Measurements from ENCODE around the gene ECT2. TPM values are rescaled to one million over a fixed set of nuclear protein-coding genes. Genes with fewer than 3 reads are reported as not detected.
A peak's percentile ranks its signal among the peaks of the same experiment; 100 is the strongest.

Gene ECT2
- total and polyA plus RNA-seq, 2 of the 8 experiments (the other 6 are each of a cell fraction or from before 2014, with no cell fraction given) = 19.5 to 88.7 TPM

- no peak overlapping the region for H2BK5ac ChIP-seq (ENCODE audit: low read depth, low read length)
- no peak overlapping the region for H2BK120ac ChIP-seq (replicated peaks; ENCODE audit: low read depth, low read length)
- no peak overlapping the region for H3K14ac ChIP-seq (ENCODE audit: insufficient read length)
- H3K18ac ChIP-seq (ENCODE audit: extremely low read depth, low read length) = no peak overlapping the region
- WGBS, 2 experiments (ENCODE audit: extremely low coverage in 1 of 2, insufficient coverage in 1 of 2, insufficient read length in 1 of 2, insufficient replicate concordance in 2 of 2, low coverage in 1 of 2, low lambda C conversion rate in 2 of 2, missing lambda C conversion rate in 1 of 2) = 96% methylated on average over 4 of the region's 4 CpGs; no CpG with 5 or more reads in 1 of the 2 experiments
- H3K9me3 ChIP-seq (ENCODE audit: insufficient read depth in 2 of 2, low read depth in 1 of 2, low read length in 1 of 2) = no peaks in the 10 kb centered on the region
- no peak overlapping the region for H3K4ac ChIP-seq (replicated peaks; ENCODE audit: insufficient read length, low read depth, low read length)
- no peak overlapping the region for H4K8ac ChIP-seq (ENCODE audit: extremely low read depth, insufficient read depth, low read length)
- peak overlapping the region in 1 of 4 experiments; percentile 8; a peak in 1 of 7 replicates for H3K9ac ChIP-seq (replicated peaks in 1 of 4; ENCODE audit: extremely low read depth in 1 of 4, low read depth in 3 of 4, low read length in 3 of 4)
- no peak overlapping the region for H3K23ac ChIP-seq (ENCODE audit: insufficient read length)
- no peak overlapping the region for H2AFZ ChIP-seq (ENCODE audit: low read length)
- H2BK20ac ChIP-seq (ENCODE audit: low read length) = no peak overlapping the region
- no peak overlapping the region for H3K4me3 ChIP-seq (ENCODE audit: extremely low read depth in 1 of 4, insufficient read depth in 2 of 4, low read depth in 3 of 4, low read length in 4 of 4)
- H2BK12ac ChIP-seq (ENCODE audit: low read depth, low read length) = no peak overlapping the region
- H3K4me1 ChIP-seq (replicated peaks in 1 of 4; ENCODE audit: control insufficient read depth in 3 of 4, insufficient read depth in 4 of 4, low read length in 3 of 4) = peaks cover 0 to 4% (median 1%) of the 10 kb centered on the region in 4 experiments; a peak in 2 of 7 replicates
- peaks cover 1% of the 10 kb centered on the region; the same call in 1 of the 2 replicates for H3K23me2 ChIP-seq (ENCODE audit: low read depth, low read length)
- H4K91ac ChIP-seq (replicated peaks; ENCODE audit: insufficient read length, low read length) = no peak overlapping the region
- DNase-seq (ENCODE audit: low read depth in 1 of 2, low spot score in 2 of 2) = no peak
- no peaks in the 10 kb centered on the region for H3K79me1 ChIP-seq (ENCODE audit: low read depth, low read length)
- CTCF ChIA-PET (ENCODE audit: partially characterized antibody) = no interaction called here
- H3K27ac ChIP-seq (ENCODE audit: low read depth, low read length) = no peak overlapping the region
- H4K20me1 ChIP-seq (replicated peaks in 1 of 2; ENCODE audit: control insufficient read depth in 1 of 2, insufficient read depth in 2 of 2, low read length in 2 of 2) = no peaks in the 10 kb centered on the region
- no peak overlapping the region for H4K5ac ChIP-seq (ENCODE audit: insufficient read length, low read depth, low read length)
- no peak overlapping the region for H3K4me2 ChIP-seq (ENCODE audit: insufficient read depth in 1 of 2, low read depth in 2 of 2, low read length in 2 of 2)
- no peak for FAIRE-seq
- no peaks in the 10 kb centered on the region for H3K27me3 ChIP-seq (replicated peaks in 1 of 4; ENCODE audit: control insufficient read depth in 3 of 4, extremely low read depth in 1 of 4, insufficient read depth in 3 of 4, low read length in 3 of 4)
- no peak overlapping the region for H3K56ac ChIP-seq (replicated peaks; ENCODE audit: insufficient read length, low read depth, low read length)
- no peak overlapping the region for H2AK5ac ChIP-seq (ENCODE audit: low read depth, low read length)
- no peak overlapping the region for H2BK15ac ChIP-seq (ENCODE audit: low read length)
- H3K36me3 ChIP-seq (ENCODE audit: control insufficient read depth in 2 of 4, insufficient read depth in 4 of 4, low read length in 3 of 4) = no peaks in the 10 kb centered on the region
- POLR2A ChIA-PET (ENCODE audit: partially characterized antibody) = no interaction called here
- no peaks in the 10 kb centered on the region for H3K79me2 ChIP-seq (ENCODE audit: control insufficient read depth in 1 of 2, insufficient read depth in 2 of 2, low read length in 2 of 2)
- TF ChIP-seq MAFK (IDR thresholded peaks at IDR 0.05; ENCODE audit: low read depth, low read length) (no peak), TBP (IDR thresholded peaks at IDR 0.05; ENCODE audit: low read depth, low read length) (no peak), RXRA (IDR thresholded peaks at IDR 0.05; ENCODE audit: insufficient read depth, low read depth, low read length) (no peak), GTF2F1 (IDR thresholded peaks at IDR 0.05; ENCODE audit: borderline replicate concordance, low read depth, low read length) (no peak), ASH2L (IDR thresholded peaks at IDR 0.05; ENCODE audit: low read length) (no peak), TAF1 (IDR thresholded peaks at IDR 0.05; ENCODE audit: low read depth, low read length) (no peak), KDM1A (IDR thresholded peaks at IDR 0.05; ENCODE audit: borderline replicate concordance, low read length) (no peak), HDAC6 (IDR thresholded peaks at IDR 0.05; ENCODE audit: low read depth, low read length) (no peak), E2F6 (IDR thresholded peaks at IDR 0.05) (no peak), PHF8 (conservative IDR thresholded peaks at IDR 0.05; ENCODE audit: low read depth, low read length) (no peak), KDM5A (IDR thresholded peaks at IDR 0.05; ENCODE audit: low read length) (no peak), CBX8 (IDR thresholded peaks at IDR 0.05; ENCODE audit: borderline replicate concordance, low read depth, low read length) (no peak), SUZ12 (IDR thresholded peaks at IDR 0.05; ENCODE audit: low read length) (no peak), SIRT6 (IDR thresholded peaks at IDR 0.05; ENCODE audit: low read length) (no peak), CBX5 (IDR thresholded peaks at IDR 0.05; ENCODE audit: low read depth, low read length) (no peak)
Measured at GRCh38 chr3:172839679-172840078, 89.2 kb downstream of the ECT2 start.
